ENCODE measurements around the gene FOXN4.
"Not testable (repeated sequence)": the region's sequence is repeated elsewhere in the genome, so short reads cannot be mapped to it uniquely, and the experiment has no call there.

The FOXN4 gene

GRCh38 chr12:109329003-109329402, 19.9 kb upstream of the FOXN4 start:
- no peak overlapping the region for H3K4me3 ChIP-seq (ENCODE audit: low read depth in 1 of 2, low read length in 2 of 2)
- no peak overlapping the region for H3K27ac ChIP-seq (ENCODE audit: low read length)
- no peaks in the 10 kb centered on the region for H4K20me1 ChIP-seq (ENCODE audit: insufficient read depth, low read length)
- H3K9ac ChIP-seq (ENCODE audit: low read depth, low read length) = no peak overlapping the region
- peaks cover 5% of the 10 kb centered on the region for H3K27me3 ChIP-seq (ENCODE audit: insufficient read depth, low read length, poor library complexity)
- no peaks in the 10 kb centered on the region for H3K79me2 ChIP-seq (ENCODE audit: insufficient read depth, low read length)
- no peak overlapping the region for H3K4me2 ChIP-seq (ENCODE audit: insufficient read depth, low read length)
- H3K4me1 ChIP-seq (ENCODE audit: insufficient read depth, low read length) = no peaks in the 10 kb centered on the region
- no peaks in the 10 kb centered on the region for H3K36me3 ChIP-seq (ENCODE audit: insufficient read depth, low read length)
- ATAC-seq (ENCODE audit: insufficient read depth, low read depth) (no peak), DNase-seq (no peak)
- H3K9me3 ChIP-seq (ENCODE audit: insufficient read depth, low read length, severe bottlenecking) = no peaks in the 10 kb centered on the region
- no peak for TF ChIP-seq CTCF (IDR thresholded peaks at IDR 0.05; ENCODE audit: borderline replicate concordance, extremely low read depth, low read length, poor library complexity, severe bottlenecking)
- TF ChIP-seq EZH2 (IDR thresholded peaks at IDR 0.05; ENCODE audit: borderline replicate concordance, low read depth, low read length, severe bottlenecking) = no peak
- no peak overlapping the region for H2AFZ ChIP-seq (ENCODE audit: low read depth, low read length)

- not testable (repeated sequence) for H3K79me2 ChIP-seq (ENCODE audit: insufficient read depth, low read length); H4K20me1 ChIP-seq (ENCODE audit: insufficient read depth, low read length); H3K9ac ChIP-seq (ENCODE audit: low read depth, low read length); H3K27me3 ChIP-seq (ENCODE audit: insufficient read depth, low read length, poor library complexity); H3K4me1 ChIP-seq (ENCODE audit: insufficient read depth, low read length); H3K4me2 ChIP-seq (ENCODE audit: insufficient read depth, low read length); H3K36me3 ChIP-seq (ENCODE audit: insufficient read depth, low read length); H3K27ac ChIP-seq (ENCODE audit: low read length); DNase-seq; H2AFZ ChIP-seq (ENCODE audit: low read depth, low read length); ATAC-seq (ENCODE audit: insufficient read depth, low read depth); H3K9me3 ChIP-seq (ENCODE audit: insufficient read depth, low read length, severe bottlenecking); H3K4me3 ChIP-seq (ENCODE audit: low read depth in 1 of 2, low read length in 2 of 2)
Observed at GRCh38 chr12:109321294-109321693, 12.2 kb upstream of the FOXN4 start.

GRCh38 chr12:109310247-109311125, 1.4 kb upstream of the FOXN4 start:
- H3K4me3 ChIP-seq (ENCODE audit: low read depth in 1 of 2, low read length in 2 of 2) = no peak overlapping the region
- ATAC-seq (ENCODE audit: insufficient read depth, low read depth) (no peak), DNase-seq (no peak)
- H3K79me2 ChIP-seq (ENCODE audit: insufficient read depth, low read length) = no peaks in the 10 kb centered on the region
- no peak for TF ChIP-seq EZH2 (IDR thresholded peaks at IDR 0.05; ENCODE audit: borderline replicate concordance, low read depth, low read length, severe bottlenecking)
- no peak for TF ChIP-seq CTCF (IDR thresholded peaks at IDR 0.05; ENCODE audit: borderline replicate concordance, extremely low read depth, low read length, poor library complexity, severe bottlenecking)
- H3K4me2 ChIP-seq (ENCODE audit: insufficient read depth, low read length) = no peak overlapping the region
- H3K27me3 ChIP-seq (ENCODE audit: insufficient read depth, low read length, poor library complexity) = peaks cover 14% of the 10 kb centered on the region
- H3K36me3 ChIP-seq (ENCODE audit: insufficient read depth, low read length) = no peaks in the 10 kb centered on the region
- no peak overlapping the region for H3K9ac ChIP-seq (ENCODE audit: low read depth, low read length)
- no peaks in the 10 kb centered on the region for H3K4me1 ChIP-seq (ENCODE audit: insufficient read depth, low read length)
- no peaks in the 10 kb centered on the region for H3K9me3 ChIP-seq (ENCODE audit: insufficient read depth, low read length, severe bottlenecking)
- H3K27ac ChIP-seq (ENCODE audit: low read length) = no peak overlapping the region
- H2AFZ ChIP-seq (ENCODE audit: low read depth, low read length) = no peak overlapping the region
- H4K20me1 ChIP-seq (ENCODE audit: insufficient read depth, low read length) = peaks cover 3% of the 10 kb centered on the region; the same call in 1 of the 2 replicates

GRCh38 chr12:109309381-109310246, 530 bp upstream of the FOXN4 start:
- peaks cover 17% of the 10 kb centered on the region for H3K27me3 ChIP-seq (ENCODE audit: insufficient read depth, low read length, poor library complexity)
- no peak for TF ChIP-seq CTCF (IDR thresholded peaks at IDR 0.05; ENCODE audit: borderline replicate concordance, extremely low read depth, low read length, poor library complexity, severe bottlenecking)
- TF ChIP-seq EZH2 (IDR thresholded peaks at IDR 0.05; ENCODE audit: borderline replicate concordance, low read depth, low read length, severe bottlenecking) = no peak
- no peaks in the 10 kb centered on the region for H3K36me3 ChIP-seq (ENCODE audit: insufficient read depth, low read length)
- no peak overlapping the region for H3K9ac ChIP-seq (ENCODE audit: low read depth, low read length)
- no peaks in the 10 kb centered on the region for H3K79me2 ChIP-seq (ENCODE audit: insufficient read depth, low read length)
- H3K9me3 ChIP-seq (ENCODE audit: insufficient read depth, low read length, severe bottlenecking) = no peaks in the 10 kb centered on the region
- ATAC-seq (ENCODE audit: insufficient read depth, low read depth) (no peak), DNase-seq (no peak)
- no peak overlapping the region for H3K4me3 ChIP-seq (ENCODE audit: low read depth in 1 of 2, low read length in 2 of 2)
- H4K20me1 ChIP-seq (ENCODE audit: insufficient read depth, low read length) = peaks cover 3% of the 10 kb centered on the region
- H3K4me1 ChIP-seq (ENCODE audit: insufficient read depth, low read length) = no peaks in the 10 kb centered on the region
- no peak overlapping the region for H3K27ac ChIP-seq (ENCODE audit: low read length)
- no peak overlapping the region for H3K4me2 ChIP-seq (ENCODE audit: insufficient read depth, low read length)
- H2AFZ ChIP-seq (ENCODE audit: low read depth, low read length) = no peak overlapping the region
